ENCODE results near the gene BID.

BID gene

DNA sequence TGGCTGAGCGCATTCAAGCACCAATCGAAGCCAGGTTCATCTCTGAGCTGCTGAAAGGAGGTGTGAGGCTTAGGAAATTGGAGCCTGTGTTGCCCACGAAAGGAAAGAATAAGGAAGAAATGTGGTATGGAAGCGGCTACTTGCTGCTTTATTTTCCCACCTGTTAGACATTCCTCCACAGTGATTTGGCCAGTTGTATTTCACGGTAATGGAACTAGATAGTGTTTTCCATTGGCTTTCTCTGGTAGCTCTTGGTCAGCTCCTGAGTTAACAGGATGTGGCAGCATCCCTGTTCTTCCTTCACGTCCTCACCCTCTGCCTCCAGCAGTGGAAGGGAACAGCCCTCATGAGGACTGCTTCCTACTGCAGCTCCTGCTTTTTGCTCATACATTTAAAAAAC, 44.7 kb downstream of the BID start:
- Histone ChIP-seq H3K36me3 (peaks cover 66% of the 10 kb centered on the region), H3K4me1 (ENCODE audit: control insufficient read depth in 1 of 2, insufficient read depth in 1 of 2, low read depth in 1 of 2, low read length in 1 of 2) (peaks cover 14 to 15% of the 10 kb centered on the region in 2 experiments), H3K9me3 (no peaks in the 10 kb centered on the region), H3K27me3 (no peaks in the 10 kb centered on the region), H3K4me3 (ENCODE audit: low read depth in 1 of 2, low read length in 1 of 2) (no peak overlapping the region), H3K27ac (no peak overlapping the region)
- TF ChIP-seq, protein P1, sequence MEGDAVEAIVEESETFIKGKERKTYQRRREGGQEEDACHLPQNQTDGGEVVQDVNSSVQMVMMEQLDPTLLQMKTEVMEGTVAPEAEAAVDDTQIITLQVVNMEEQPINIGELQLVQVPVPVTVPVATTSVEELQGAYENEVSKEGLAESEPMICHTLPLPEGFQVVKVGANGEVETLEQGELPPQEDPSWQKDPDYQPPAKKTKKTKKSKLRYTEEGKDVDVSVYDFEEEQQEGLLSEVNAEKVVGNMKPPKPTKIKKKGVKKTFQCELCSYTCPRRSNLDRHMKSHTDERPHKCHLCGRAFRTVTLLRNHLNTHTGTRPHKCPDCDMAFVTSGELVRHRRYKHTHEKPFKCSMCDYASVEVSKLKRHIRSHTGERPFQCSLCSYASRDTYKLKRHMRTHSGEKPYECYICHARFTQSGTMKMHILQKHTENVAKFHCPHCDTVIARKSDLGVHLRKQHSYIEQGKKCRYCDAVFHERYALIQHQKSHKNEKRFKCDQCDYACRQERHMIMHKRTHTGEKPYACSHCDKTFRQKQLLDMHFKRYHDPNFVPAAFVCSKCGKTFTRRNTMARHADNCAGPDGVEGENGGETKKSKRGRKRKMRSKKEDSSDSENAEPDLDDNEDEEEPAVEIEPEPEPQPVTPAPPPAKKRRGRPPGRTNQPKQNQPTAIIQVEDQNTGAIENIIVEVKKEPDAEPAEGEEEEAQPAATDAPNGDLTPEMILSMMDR (IDR thresholded peaks at IDR 0.05) = no peak

DNA sequence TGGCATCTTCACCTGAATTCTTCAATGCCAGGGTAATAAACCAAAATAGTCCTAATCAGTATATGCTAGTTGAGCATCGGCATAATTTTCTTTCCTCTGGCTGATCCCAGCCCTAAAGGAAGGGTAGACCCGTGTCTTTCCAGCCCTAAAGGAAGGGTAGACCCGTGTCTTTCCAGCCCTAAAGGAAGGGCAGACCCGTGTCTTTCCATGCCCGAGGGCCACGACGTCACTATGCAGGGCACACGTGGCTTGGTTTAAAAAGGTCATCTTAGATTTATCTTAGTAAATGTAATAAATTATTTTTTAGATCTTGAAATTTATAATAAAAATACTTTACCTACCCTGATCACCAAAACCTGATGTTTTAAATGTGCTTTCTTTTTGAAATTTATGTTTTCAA, 45.5 kb downstream of the BID start:
- Histone ChIP-seq H3K27me3 (no peaks in the 10 kb centered on the region), H3K9me3 (no peaks in the 10 kb centered on the region), H3K36me3 (peaks cover 58% of the 10 kb centered on the region), H3K4me3 (ENCODE audit: low read depth in 1 of 2, low read length in 1 of 2) (no peak overlapping the region), H3K27ac (no peak overlapping the region), H3K4me1 (ENCODE audit: control insufficient read depth in 1 of 2, insufficient read depth in 1 of 2, low read depth in 1 of 2, low read length in 1 of 2) (peaks cover 14 to 15% of the 10 kb centered on the region in 2 experiments)
- TF ChIP-seq, protein P1 (IDR thresholded peaks at IDR 0.05) = no peak

DNA sequence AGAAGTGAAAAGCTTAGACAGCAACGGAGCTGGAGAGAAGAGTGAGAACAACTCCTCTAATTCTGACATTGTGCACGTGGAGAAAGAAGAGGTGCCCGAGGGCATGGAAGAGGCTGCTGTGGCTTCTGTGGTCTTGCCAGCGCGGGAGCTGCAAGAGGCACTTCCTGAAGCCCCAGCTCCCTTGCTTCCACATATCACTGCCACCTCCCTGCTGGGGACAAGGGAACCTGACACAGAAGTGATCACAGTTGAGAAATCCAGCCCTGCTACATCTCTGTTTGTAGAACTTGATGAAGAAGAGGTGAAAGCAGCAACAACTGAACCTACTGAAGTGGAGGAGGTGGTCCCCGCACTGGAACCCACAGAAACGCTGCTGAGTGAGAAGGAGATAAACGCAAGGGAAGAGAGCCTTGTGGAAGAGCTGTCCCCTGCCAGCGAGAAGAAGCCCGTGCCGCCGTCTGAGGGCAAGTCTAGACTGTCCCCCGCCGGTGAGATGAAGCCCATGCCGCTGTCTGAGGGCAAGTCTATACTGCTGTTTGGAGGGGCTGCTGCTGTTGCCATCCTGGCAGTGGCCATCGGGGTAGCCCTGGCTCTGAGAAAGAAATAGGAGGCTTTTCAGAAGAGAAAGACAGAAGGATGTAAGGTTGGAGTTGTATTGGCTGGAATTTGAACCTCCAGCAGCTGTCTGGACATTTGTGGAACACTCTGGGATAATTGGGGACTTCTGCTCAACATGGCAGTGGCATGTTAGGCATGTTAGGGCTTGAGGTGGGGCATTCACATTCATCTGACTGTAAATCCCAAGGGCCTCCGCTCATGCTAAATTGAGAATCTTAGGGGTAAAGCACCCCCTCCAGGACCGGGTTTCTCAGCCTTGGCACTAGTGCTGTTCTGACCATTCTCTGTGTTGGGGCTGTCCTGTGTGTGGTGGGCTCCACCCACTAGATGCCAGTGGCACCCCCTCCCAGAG, 47.1 kb downstream of the BID start:
- H3K27ac ChIP-seq = peak overlapping the region; percentile 70
- H3K4me3 ChIP-seq (ENCODE audit: low read depth in 1 of 2, low read length in 1 of 2) = no peak overlapping the region
- peaks cover 43% of the 10 kb centered on the region for H3K36me3 ChIP-seq
- no peaks in the 10 kb centered on the region for H3K27me3 ChIP-seq
- TF ChIP-seq, protein P1 (IDR thresholded peaks at IDR 0.05) = no peak
- peaks cover 14 to 15% of the 10 kb centered on the region in 2 experiments for H3K4me1 ChIP-seq (ENCODE audit: control insufficient read depth in 1 of 2, insufficient read depth in 1 of 2, low read depth in 1 of 2, low read length in 1 of 2)
- no peaks in the 10 kb centered on the region for H3K9me3 ChIP-seq

DNA sequence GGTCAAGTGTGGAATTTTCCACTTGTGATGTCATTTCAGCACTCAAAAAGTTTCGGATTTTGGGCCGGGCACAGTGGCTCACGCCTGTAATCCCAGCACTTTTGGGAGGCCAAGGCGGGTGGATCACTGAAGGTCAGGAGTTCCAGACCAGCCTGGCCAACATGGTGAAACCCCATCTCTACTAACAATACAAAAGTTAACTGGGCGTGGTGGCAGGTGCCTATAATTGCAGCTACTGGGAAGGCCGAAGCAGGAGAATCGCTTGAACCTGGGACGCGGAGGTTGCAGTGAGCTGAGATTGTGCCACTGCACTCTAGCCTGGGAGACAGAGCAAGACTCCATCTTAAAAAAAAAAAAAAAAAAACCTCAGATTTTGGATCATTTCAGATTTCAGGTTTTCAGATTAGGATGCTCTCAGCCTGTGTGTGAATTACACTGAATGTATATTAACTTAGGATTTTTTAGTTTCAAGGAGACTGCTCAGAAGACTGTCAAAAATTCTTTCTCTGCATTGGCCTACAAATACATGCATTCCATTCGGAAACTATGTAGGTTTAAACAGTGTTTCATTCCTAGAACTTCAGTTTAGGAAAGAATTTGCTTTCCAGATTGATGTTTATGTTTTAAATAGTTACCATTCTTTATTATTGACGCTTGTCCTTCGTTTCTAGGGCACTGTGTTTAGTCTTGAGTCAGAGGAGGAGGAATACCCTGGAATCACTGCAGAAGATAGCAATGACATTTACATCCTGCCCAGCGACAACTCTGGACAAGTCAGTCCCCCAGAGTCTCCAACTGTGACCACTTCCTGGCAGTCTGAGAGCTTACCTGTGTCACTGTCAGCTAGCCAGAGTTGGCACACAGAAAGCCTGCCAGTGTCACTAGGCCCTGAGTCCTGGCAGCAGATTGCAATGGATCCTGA, 48.0 kb downstream of the BID start:
- Histone ChIP-seq H3K27ac (peak overlapping the region; percentile 70), H3K4me3 (ENCODE audit: low read depth in 1 of 2, low read length in 1 of 2) (no peak overlapping the region), H3K27me3 (no peaks in the 10 kb centered on the region), H3K36me3 (peaks cover 33% of the 10 kb centered on the region), H3K9me3 (no peaks in the 10 kb centered on the region), H3K4me1 (ENCODE audit: control insufficient read depth in 1 of 2, insufficient read depth in 1 of 2, low read depth in 1 of 2, low read length in 1 of 2) (peaks cover 14 to 15% of the 10 kb centered on the region in 2 experiments)
- TF ChIP-seq, protein P1 (IDR thresholded peaks at IDR 0.05) = no peak

DNA sequence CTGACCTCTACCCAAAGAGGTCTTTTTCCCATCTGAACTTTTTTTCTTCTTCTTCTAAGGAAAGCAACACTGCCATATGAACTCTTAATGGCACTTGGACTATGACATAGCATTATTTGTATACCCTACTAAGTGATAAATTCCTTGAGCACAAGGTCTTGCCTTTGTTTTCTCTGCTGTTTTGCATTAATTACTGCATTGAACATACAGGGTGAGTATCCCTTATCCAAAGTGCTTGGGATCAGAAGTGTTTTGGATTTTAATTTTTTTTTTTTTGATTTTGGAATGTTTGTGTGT, 48.8 kb downstream of the BID start:
- H3K4me3 ChIP-seq (ENCODE audit: low read depth in 1 of 2, low read length in 1 of 2) = no peak overlapping the region
- peaks cover 14 to 15% of the 10 kb centered on the region in 2 experiments for H3K4me1 ChIP-seq (ENCODE audit: control insufficient read depth in 1 of 2, insufficient read depth in 1 of 2, low read depth in 1 of 2, low read length in 1 of 2)
- TF ChIP-seq, protein P1 (IDR thresholded peaks at IDR 0.05) = no peak
- H3K27ac ChIP-seq = no peak overlapping the region
- no peaks in the 10 kb centered on the region for H3K27me3 ChIP-seq
- peaks cover 31% of the 10 kb centered on the region for H3K36me3 ChIP-seq
- H3K9me3 ChIP-seq = no peaks in the 10 kb centered on the region

Data from neutrophil (primary cell).